K562 (cell line): ENCODE data around the gene ELP5. TPM values are rescaled to one million over a fixed set of nuclear protein-coding genes. Genes with fewer than 3 reads are reported as not detected.

Experiments
- CTBP1 ChIP-seq: fragments of 450-650 bp; IDR thresholded peaks from 2 replicates; pipeline ENCODE4 v1.6.1; 2016; ENCODE audit warnings: borderline replicate concordance
- FOXJ2 ChIP-seq: fragments of 200-800 bp; sonication (Bioruptor generic); IDR thresholded peaks from 2 replicates; pipeline ENCODE4 v1.6.1; 2016; ENCODE audit warnings: missing genetic modification characterization, missing compliant biosample characterization
- IRF2 ChIP-seq: sonication (generic); formaldehyde crosslinking; IDR thresholded peaks from 2 replicates; pipeline ENCODE4 v1.8.1; 2022; ENCODE audit warnings: mild to moderate bottlenecking, missing genetic modification reagents
- LARP7 ChIP-seq: fragments of 450-650 bp; IDR thresholded peaks from 2 replicates; pipeline ENCODE4 v1.6.1; 2016
- NR3C1 ChIP-seq: sonication (generic); formaldehyde crosslinking; IDR thresholded peaks from 2 replicates; pipeline ENCODE4 v1.8.1; 2022; ENCODE audit warnings: missing genetic modification reagents
- SUPT5H ChIP-seq: fragments of 450-650 bp; IDR thresholded peaks from 2 replicates; pipeline ENCODE4 v1.6.1; 2016
- TCF3 ChIP-seq: sonication (generic); formaldehyde crosslinking; IDR thresholded peaks from 2 replicates; pipeline ENCODE4 v1.4.0; 2020; ENCODE audit warnings: mild to moderate bottlenecking, missing genetic modification reagents
- XRCC3 ChIP-seq: fragments of 450-650 bp; IDR thresholded peaks from 2 replicates; pipeline ENCODE4 v1.6.1; 2017; ENCODE audit warnings: mild to moderate bottlenecking, moderate library complexity
- ZKSCAN8 ChIP-seq: fragments of 200-800 bp; sonication (Bioruptor generic); IDR thresholded peaks from 2 replicates; pipeline ENCODE4 v1.6.1; 2016; ENCODE audit warnings: missing genetic modification characterization, missing compliant biosample characterization
- polyA plus RNA-seq, 8 experiments: library from polyadenylated mRNA; depleted of rRNA in 4 of 8; stranded (reverse) in 5 of 8; unstranded in 3 of 8; fragments of >200 nt; fragmentation: Nextera tagmentation in 2 of 8; fragmentation: Illumina TruSeq in 1 of 8; extraction: Ambion mirVana in 2 of 8; extraction: Trizol in 1 of 8; gene quantifications; 2 replicates each; pipeline versions ENCODE4 v1.2.1 to v1.2.3, GENCODE V29; 2011 to 2014; ENCODE audit warnings: inconsistent platforms in 1 of 8, missing spikeins in 1 of 8
- total RNA-seq, 7 experiments: library from RNA; depleted of rRNA in 6 of 7; stranded (reverse); fragments of >200 nt in 6 of 7; fragmentation: Illumina TruSeq in 2 of 7; extraction: Trizol in 2 of 7; gene quantifications; 2 replicates each; pipeline versions ENCODE4 v1.2.1 to v1.2.3, GENCODE V29; 2011 to 2021; ENCODE audit warnings: low replicate concordance in 1 of 7
- TF ChIP-seq, protein P1 (sequence below): fragments of 250-450 bp; sonication (Bioruptor Pico); IDR thresholded peaks from 2 replicates; pipeline ENCODE4 v1.4.0; 2020; ENCODE audit warnings: mild to moderate bottlenecking
- TF ChIP-seq, protein P2 (sequence below): fragments of 450-650 bp; IDR thresholded peaks from 2 replicates; pipeline ENCODE4 v1.6.1; 2016; ENCODE audit warnings: low read depth
- TF ChIP-seq, protein P3 (sequence below): fragments of 450-650 bp; formaldehyde crosslinking; IDR thresholded peaks from 2 replicates; pipeline ENCODE4 v1.4.0; 2020; ENCODE audit warnings: mild to moderate bottlenecking, moderate library complexity
- TF ChIP-seq, protein P4 (sequence below): fragments of 450-650 bp; IDR thresholded peaks from 2 replicates; pipeline ENCODE4 v1.6.1; 2018; ENCODE audit not compliant: partially characterized antibody

The ELP5 gene
- total and polyA plus RNA-seq, 9 of the 15 experiments (the other 6 are each of a cell fraction or from before 2014, with no cell fraction given) = 25.7 to 77.9 (median 52.9) TPM

DNA sequence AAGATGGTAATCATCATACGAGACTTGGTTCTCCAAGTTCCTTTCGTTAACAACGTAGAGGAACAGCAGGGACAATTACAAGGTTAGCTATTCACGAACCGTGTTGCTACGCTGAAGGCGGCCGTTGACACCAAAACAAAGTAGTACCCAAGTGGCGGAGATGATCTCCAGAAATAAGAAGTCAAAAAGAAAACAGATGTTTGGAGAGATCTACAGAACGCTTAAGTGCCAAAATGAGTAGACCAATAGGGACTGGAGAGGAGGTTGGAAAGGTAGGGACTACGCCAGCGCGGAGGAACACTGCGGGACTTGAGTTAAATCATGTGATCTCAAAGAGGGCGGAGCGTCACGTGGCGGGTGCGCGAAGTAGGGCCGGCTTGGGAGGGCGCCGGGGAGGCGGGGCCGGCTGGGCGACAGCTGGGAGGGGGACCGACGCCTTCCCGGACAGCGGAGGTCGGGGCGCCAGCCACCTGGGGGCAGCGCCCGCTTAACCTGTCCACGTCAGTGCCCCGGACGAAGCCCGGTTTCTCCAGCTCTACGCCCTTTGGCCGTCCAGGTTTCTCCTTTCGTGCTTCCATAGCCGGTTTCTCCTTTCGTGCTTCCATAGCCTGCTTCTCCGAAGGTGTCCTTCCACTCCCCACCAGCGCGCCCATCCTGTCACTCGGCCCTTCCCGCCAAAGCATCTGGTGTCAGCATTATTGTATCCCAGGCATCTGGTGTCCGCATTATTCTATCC is 9.1 kb upstream of the ELP5 start (continued):
- TF ChIP-seq ZKSCAN8 (CRISPR knock-in tag) = no peak
- TF ChIP-seq, protein P1, sequence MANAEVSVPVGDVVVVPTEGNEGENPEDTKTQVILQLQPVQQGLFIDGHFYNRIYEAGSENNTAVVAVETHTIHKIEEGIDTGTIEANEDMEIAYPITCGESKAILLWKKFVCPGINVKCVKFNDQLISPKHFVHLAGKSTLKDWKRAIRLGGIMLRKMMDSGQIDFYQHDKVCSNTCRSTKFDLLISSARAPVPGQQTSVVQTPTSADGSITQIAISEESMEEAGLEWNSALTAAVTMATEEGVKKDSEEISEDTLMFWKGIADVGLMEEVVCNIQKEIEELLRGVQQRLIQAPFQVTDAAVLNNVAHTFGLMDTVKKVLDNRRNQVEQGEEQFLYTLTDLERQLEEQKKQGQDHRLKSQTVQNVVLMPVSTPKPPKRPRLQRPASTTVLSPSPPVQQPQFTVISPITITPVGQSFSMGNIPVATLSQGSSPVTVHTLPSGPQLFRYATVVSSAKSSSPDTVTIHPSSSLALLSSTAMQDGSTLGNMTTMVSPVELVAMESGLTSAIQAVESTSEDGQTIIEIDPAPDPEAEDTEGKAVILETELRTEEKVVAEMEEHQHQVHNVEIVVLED (CRISPR knock-in tag) = peak; percentile 82
- TF ChIP-seq SUPT5H = peak; percentile 81
- TF ChIP-seq IRF2 (CRISPR knock-in tag) = no peak
- no peak for TF ChIP-seq NR3C1 (CRISPR knock-in tag)
- TF ChIP-seq TCF3 (CRISPR knock-in tag) = no peak
- TF ChIP-seq LARP7 = no peak
- TF ChIP-seq, protein P2, sequence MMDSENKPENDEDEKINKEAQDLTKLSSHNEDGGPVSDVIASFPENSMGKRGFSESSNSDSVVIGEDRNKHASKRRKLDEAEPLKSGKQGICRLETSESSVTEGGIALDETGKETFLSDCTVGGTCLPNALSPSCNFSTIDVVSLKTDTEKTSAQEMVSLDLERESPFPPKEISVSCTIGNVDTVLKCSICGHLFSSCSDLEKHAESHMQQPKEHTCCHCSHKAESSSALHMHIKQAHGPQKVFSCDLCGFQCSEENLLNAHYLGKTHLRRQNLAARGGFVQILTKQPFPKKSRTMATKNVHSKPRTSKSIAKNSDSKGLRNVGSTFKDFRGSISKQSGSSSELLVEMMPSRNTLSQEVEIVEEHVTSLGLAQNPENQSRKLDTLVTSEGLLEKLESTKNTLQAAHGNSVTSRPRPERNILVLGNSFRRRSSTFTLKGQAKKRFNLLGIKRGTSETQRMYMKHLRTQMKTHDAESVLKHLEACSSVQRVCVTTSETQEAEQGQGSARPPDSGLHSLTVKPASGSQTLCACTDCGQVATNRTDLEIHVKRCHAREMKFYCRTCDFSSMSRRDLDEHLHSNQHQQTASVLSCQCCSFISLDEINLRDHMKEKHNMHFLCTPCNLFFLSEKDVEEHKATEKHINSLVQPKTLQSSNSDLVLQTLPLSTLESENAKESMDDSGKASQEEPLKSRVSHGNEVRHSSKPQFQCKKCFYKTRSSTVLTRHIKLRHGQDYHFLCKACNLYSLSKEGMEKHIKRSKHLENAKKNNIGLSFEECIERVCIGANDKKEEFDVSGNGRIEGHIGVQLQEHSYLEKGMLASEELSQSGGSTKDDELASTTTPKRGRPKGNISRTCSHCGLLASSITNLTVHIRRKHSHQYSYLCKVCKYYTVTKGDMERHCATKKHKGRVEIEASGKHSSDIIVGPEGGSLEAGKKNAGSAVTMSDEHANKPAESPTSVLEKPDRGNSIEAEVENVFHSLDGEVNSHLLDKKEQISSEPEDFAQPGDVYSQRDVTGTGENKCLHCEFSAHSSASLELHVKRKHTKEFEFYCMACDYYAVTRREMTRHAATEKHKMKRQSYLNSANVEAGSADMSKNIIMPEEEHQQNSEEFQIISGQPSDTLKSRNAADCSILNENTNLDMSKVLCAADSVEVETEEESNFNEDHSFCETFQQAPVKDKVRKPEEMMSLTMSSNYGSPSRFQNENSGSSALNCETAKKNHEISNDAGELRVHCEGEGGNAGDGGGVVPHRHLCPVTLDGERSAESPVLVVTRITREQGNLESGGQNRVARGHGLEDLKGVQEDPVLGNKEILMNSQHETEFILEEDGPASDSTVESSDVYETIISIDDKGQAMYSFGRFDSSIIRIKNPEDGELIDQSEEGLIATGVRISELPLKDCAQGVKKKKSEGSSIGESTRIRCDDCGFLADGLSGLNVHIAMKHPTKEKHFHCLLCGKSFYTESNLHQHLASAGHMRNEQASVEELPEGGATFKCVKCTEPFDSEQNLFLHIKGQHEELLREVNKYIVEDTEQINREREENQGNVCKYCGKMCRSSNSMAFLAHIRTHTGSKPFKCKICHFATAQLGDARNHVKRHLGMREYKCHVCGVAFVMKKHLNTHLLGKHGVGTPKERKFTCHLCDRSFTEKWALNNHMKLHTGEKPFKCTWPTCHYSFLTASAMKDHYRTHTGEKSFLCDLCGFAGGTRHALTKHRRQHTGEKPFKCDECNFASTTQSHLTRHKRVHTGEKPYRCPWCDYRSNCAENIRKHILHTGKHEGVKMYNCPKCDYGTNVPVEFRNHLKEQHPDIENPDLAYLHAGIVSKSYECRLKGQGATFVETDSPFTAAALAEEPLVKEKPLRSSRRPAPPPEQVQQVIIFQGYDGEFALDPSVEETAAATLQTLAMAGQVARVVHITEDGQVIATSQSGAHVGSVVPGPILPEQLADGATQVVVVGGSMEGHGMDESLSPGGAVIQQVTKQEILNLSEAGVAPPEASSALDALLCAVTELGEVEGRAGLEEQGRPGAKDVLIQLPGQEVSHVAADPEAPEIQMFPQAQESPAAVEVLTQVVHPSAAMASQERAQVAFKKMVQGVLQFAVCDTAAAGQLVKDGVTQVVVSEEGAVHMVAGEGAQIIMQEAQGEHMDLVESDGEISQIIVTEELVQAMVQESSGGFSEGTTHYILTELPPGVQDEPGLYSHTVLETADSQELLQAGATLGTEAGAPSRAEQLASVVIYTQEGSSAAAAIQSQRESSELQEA = no peak
- TF ChIP-seq, protein P3, sequence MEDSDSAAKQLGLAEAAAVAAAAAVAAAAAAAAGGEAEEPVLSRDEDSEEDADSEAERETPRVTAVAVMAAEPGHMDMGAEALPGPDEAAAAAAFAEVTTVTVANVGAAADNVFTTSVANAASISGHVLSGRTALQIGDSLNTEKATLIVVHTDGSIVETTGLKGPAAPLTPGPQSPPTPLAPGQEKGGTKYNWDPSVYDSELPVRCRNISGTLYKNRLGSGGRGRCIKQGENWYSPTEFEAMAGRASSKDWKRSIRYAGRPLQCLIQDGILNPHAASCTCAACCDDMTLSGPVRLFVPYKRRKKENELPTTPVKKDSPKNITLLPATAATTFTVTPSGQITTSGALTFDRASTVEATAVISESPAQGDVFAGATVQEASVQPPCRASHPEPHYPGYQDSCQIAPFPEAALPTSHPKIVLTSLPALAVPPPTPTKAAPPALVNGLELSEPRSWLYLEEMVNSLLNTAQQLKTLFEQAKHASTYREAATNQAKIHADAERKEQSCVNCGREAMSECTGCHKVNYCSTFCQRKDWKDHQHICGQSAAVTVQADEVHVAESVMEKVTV = no peak
- TF ChIP-seq CTBP1 = peak; percentile 58; the same call in 1 of the 2 replicates
- TF ChIP-seq FOXJ2 = no peak
- TF ChIP-seq XRCC3 = no peak
- TF ChIP-seq, protein P4, sequence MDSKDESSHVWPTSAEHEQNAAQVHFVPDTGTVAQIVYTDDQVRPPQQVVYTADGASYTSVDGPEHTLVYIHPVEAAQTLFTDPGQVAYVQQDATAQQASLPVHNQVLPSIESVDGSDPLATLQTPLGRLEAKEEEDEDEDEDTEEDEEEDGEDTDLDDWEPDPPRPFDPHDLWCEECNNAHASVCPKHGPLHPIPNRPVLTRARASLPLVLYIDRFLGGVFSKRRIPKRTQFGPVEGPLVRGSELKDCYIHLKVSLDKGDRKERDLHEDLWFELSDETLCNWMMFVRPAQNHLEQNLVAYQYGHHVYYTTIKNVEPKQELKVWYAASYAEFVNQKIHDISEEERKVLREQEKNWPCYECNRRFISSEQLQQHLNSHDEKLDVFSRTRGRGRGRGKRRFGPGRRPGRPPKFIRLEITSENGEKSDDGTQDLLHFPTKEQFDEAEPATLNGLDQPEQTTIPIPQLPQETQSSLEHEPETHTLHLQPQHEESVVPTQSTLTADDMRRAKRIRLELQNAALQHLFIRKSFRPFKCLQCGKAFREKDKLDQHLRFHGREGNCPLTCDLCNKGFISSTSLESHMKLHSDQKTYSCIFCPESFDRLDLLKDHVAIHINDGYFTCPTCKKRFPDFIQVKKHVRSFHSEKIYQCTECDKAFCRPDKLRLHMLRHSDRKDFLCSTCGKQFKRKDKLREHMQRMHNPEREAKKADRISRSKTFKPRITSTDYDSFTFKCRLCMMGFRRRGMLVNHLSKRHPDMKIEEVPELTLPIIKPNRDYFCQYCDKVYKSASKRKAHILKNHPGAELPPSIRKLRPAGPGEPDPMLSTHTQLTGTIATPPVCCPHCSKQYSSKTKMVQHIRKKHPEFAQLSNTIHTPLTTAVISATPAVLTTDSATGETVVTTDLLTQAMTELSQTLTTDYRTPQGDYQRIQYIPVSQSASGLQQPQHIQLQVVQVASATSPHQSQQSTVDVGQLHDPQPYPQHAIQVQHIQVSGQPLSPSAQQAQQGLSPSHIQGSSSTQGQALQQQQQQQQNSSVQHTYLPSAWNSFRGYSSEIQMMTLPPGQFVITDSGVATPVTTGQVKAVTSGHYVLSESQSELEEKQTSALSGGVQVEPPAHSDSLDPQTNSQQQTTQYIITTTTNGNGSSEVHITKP = no peak
